Ovary (tissue), 3 donors: ENCODE data around the gene PCDHGA1.

Source experiments
- CTCF ChIP-seq, 3 donors: fragments of 450-650 bp in 2 of 3; fragments of 200-600 bp in 1 of 3; IDR thresholded peaks; one replicate each; pipeline versions ENCODE4 v1.5.1 to v1.8.0; 2016 to 2022; ENCODE audit warnings: antibody characterized with exemption in 3 of 3, mild to moderate bottlenecking in 1 of 3
- POLR2A ChIP-seq: fragments of 450-650 bp; IDR thresholded peaks from one replicate; pipeline ENCODE4 v1.6.1; 2017; ENCODE audit warnings: antibody characterized with exemption, mild to moderate bottlenecking, moderate library complexity
- donor health status: DM: no; HTN: no; CAD: no.

GRCh38 chr5:141517312-141517711, 187.0 kb downstream of the PCDHGA1 start:
- no peak for TF ChIP-seq CTCF (IDR thresholded peaks at IDR 0.05)
- TF ChIP-seq POLR2A = no peak
